ENCODE data around the gene ADGRV1.

GRCh38 chr5:91032125-91032524 lies 473.5 kb downstream of the ADGRV1 start:
- no peak for TF ChIP-seq CTCF (IDR thresholded peaks at IDR 0.05)
- TF ChIP-seq TAF1 (IDR thresholded peaks at IDR 0.05; ENCODE audit: borderline replicate concordance, low read depth, low read length) = no peak
- no peak for TF ChIP-seq FOSL2 (IDR thresholded peaks at IDR 0.05; ENCODE audit: borderline replicate concordance, low read depth)

All from SK-N-SH (cell line).